Activated CD4-positive, alpha-beta T cell treated with anti-CD3 and anti-CD28 coated beads, Interleukin-2, amount 10 ng/mL, durations not matched to agents 7 days and 5 days (primary cell): ENCODE data around the gene CABP1. TPM values are rescaled to one million over a fixed set of nuclear protein-coding genes. Genes with fewer than 3 reads are reported as not detected.
"Not testable (repeated sequence)": the region's sequence is repeated elsewhere in the genome, so short reads cannot be mapped to it uniquely, and the experiment has no call there.

ENCODE experiments used
- CTCF ChIA-PET: fragments of 350-600 bp; sonication (Branson Sonifier 250); formaldehyde crosslinking; loops from one replicate; lab custom pipeline; 2021; ENCODE audit warnings: antibody characterized with exemption; lab: Charles Lee
- POLR2A ChIA-PET: fragments of 350-600 bp; sonication (Branson Sonifier 250); formaldehyde crosslinking; loops from one replicate; lab custom pipeline; 2021; ENCODE audit warnings: antibody characterized with exemption; lab: Charles Lee
- DNase-seq: peaks from one replicate; pipeline ENCODE4 v3.0.0-alpha.2; 2020
- H3K27ac Mint-ChIP-seq: one replicate; pipeline ENCODE4 v1.8.0; 2021; ENCODE audit warnings: mild to moderate bottlenecking, moderate library complexity, mixed read lengths
- H3K27me3 Mint-ChIP-seq: one replicate; pipeline ENCODE4 v1.8.0; 2021; ENCODE audit warnings: mixed read lengths
- H3K36me3 Mint-ChIP-seq: one replicate; pipeline ENCODE4 v1.8.0; 2021; ENCODE audit warnings: low read depth, mixed read lengths
- H3K4me1 Mint-ChIP-seq: one replicate; pipeline ENCODE4 v1.8.0; 2021; ENCODE audit warnings: mixed read lengths
- H3K4me3 Mint-ChIP-seq: one replicate; pipeline ENCODE4 v1.8.0; 2021; ENCODE audit warnings: mild to moderate bottlenecking, moderate library complexity, mixed read lengths
- H3K9me3 Mint-ChIP-seq: one replicate; pipeline ENCODE4 v1.8.0; 2021; ENCODE audit warnings: mixed read lengths
- total RNA-seq, 2 experiments: library from RNA; stranded (reverse); gene quantifications; one replicate each; pipeline ENCODE4 v1.2.3, GENCODE V29; 2021

The CABP1 gene
- under 1 TPM; 0.10 to 0.29 TPM for total RNA-seq

DNA sequence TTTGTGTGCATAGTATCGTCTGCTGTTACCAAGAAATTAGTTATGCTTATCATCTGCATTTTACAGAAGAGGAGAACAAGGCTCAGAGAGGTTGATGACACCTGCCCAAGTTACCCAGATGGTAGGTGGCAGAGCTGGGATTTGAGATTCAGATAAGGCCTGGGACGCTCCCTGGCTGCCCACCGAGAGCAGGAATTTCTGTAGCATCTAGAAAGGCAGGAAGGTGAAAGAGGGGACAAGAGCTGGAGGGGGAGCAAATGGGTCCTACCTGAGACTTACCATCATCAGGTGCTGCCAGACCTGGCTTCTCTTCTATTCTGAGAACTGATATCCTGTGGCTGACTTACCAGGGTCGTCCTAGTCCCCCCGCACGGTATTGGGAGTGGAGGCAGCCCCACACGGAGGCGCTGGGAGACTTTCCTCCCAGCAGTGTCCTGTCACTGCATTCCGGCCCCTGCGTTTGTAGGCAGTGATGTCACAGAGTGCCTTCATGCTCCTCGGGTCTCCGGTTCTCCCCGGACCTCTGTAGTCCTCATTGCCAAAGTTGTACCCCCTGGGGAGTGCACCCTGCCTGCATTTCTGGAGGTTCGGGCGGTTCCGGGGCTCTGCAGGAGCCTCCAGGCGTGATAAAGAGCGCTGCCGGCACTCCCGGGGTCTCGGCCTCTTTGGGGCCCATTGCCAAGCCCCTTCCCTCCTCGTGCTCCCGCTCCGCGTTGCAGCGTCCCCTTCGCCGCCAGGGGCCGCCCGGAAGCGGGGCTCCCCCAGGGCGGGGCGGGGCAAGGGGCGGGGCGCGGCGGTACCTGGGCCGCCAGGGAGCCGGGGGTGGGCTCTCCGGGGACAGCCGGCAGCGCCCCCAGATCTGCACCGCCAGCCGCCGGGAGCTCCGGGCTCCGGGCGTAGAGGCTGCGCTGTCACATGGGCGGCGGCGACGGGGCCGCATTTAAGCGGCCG, at the start of gene CABP1:
CABP1 (plus strand) TSS at position 856 of the 951 bp plus-strand sequence; CDS start at position 916, 60 bp downstream.
- CTCF ChIA-PET: interaction anchor here (1.1 to 2.0 kb wide), 2 partner anchors 10 to 13 kb away, joined by 3 to 11 read pairs; no protein-coding TSS in a partner anchor
- H3K9me3 Mint-ChIP-seq: no peaks in the 10 kb centered on the region
- H3K27me3 Mint-ChIP-seq: peaks cover 58% of the 10 kb centered on the region
- H3K4me1 Mint-ChIP-seq: peaks cover 10% of the 10 kb centered on the region
- H3K27ac Mint-ChIP-seq: no peak within 1 kb of the TSS
- POLR2A ChIA-PET: interaction anchor here (0.6 kb wide), 1 partner anchor 28 kb away, joined by 3 read pairs; no protein-coding TSS in a partner anchor
- DNase-seq: peak; percentile 58
- no peaks in the 10 kb centered on the region for H3K36me3 Mint-ChIP-seq
- H3K4me3 Mint-ChIP-seq: peak within 1 kb of the TSS; percentile 67

GRCh38 chr12:120590741-120591407, 49.6 kb upstream of the CABP1 start:
- no peaks in the 10 kb centered on the region for H3K36me3 Mint-ChIP-seq
- no peaks in the 10 kb centered on the region for H3K9me3 Mint-ChIP-seq
- no peak overlapping the region for H3K27ac Mint-ChIP-seq
- ChIA-PET CTCF (interaction anchor here (0.8 to 1.7 kb wide), 2 partner anchors 10 kb away, joined by 3 read pairs; partner anchors contain the start of gene POP5), POLR2A (interaction anchor here (1.1 kb wide), 1 partner anchor 10 kb away, joined by 4 read pairs; the partner anchor contains the start of gene POP5)
- peaks cover 7% of the 10 kb centered on the region for H3K27me3 Mint-ChIP-seq
- H3K4me1 Mint-ChIP-seq: no peaks in the 10 kb centered on the region
- no peak overlapping the region for H3K4me3 Mint-ChIP-seq
- no peak for DNase-seq

DNA sequence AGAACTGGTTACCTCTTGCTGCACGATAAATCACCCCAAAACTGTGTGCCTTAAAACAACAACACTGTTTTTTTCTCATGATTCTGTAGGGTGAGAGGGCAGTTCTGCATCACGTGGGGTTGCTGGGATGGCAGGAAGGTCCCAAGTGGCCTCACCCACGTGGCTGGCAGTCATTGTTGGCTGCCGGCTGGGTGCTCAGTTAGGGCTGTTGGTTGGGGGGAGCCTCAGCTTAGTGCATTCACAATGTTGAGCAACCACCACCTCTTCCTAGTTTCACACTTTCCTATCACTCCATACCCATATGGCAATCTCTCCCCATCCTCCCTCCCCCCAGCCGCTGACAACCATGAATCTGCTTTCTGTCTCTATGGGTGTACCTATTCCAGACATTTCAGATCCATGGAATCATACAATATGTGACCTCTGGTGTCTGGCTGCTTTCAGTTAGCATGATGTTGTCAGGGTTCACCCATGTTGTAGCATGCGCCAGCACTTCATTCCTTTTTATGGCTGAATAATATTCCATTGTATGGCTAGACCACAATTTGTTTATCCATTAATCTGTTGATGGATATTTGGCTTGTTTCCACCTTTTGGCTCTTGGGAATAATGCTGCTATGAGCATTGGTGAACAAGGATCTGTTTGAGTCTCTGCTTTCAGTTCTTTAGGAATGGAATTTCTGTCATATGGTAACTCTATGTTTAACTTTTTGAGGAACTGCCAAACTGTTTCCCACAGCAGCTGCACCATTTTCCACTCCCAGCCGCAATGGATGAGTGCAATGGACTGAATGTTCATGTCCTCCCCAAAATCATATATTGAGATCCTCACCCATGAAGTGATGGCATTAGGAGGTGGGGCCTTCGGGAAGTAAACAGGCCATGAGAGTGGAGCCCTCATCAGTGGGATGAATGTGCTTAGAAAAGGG, 48.0 kb upstream of the CABP1 start:
- no peak overlapping the region for H3K27ac Mint-ChIP-seq
- H3K36me3 Mint-ChIP-seq: no peaks in the 10 kb centered on the region
- ChIA-PET CTCF (interaction anchor here (0.6 to 1.0 kb wide), 3 partner anchors 13 to 771 kb away, joined by 3 to 4 read pairs (median 4); no protein-coding TSS in a partner anchor), POLR2A (no interaction called here)
- H3K4me3 Mint-ChIP-seq: no peak overlapping the region
- no peaks in the 10 kb centered on the region for H3K27me3 Mint-ChIP-seq
- no peaks in the 10 kb centered on the region for H3K9me3 Mint-ChIP-seq
- no peaks in the 10 kb centered on the region for H3K4me1 Mint-ChIP-seq
- DNase-seq: no peak

GRCh38 chr12:120596901-120597300, 43.5 kb upstream of the CABP1 start:
- ChIA-PET CTCF (interaction anchor here (0.6 kb wide), 1 partner anchor 412 kb away, joined by 3 read pairs; no protein-coding TSS in a partner anchor), POLR2A (interaction anchor here (0.7 kb wide), 1 partner anchor 28 kb away, joined by 4 read pairs; no protein-coding TSS in a partner anchor)
- Mint-ChIP-seq H3K4me1 (no peaks in the 10 kb centered on the region), H3K36me3 (no peaks in the 10 kb centered on the region), H3K27ac (no peak overlapping the region), H3K9me3 (no peaks in the 10 kb centered on the region), H3K27me3 (peaks cover 3% of the 10 kb centered on the region), H3K4me3 (no peak overlapping the region)
- no peak for DNase-seq

GRCh38 chr12:120597861-120598260, 42.6 kb upstream of the CABP1 start:
- H3K9me3 Mint-ChIP-seq: no peaks in the 10 kb centered on the region
- no peak overlapping the region for H3K27ac Mint-ChIP-seq
- CTCF ChIA-PET: interaction anchor here (0.7 kb wide), 1 partner anchor 43 kb away, joined by 4 read pairs; no protein-coding TSS in a partner anchor
- no peak for DNase-seq
- no peak overlapping the region for H3K4me3 Mint-ChIP-seq
- H3K4me1 Mint-ChIP-seq: no peaks in the 10 kb centered on the region
- POLR2A ChIA-PET: no interaction called here
- H3K27me3 Mint-ChIP-seq: peaks cover 6% of the 10 kb centered on the region
- H3K36me3 Mint-ChIP-seq: no peaks in the 10 kb centered on the region

DNA sequence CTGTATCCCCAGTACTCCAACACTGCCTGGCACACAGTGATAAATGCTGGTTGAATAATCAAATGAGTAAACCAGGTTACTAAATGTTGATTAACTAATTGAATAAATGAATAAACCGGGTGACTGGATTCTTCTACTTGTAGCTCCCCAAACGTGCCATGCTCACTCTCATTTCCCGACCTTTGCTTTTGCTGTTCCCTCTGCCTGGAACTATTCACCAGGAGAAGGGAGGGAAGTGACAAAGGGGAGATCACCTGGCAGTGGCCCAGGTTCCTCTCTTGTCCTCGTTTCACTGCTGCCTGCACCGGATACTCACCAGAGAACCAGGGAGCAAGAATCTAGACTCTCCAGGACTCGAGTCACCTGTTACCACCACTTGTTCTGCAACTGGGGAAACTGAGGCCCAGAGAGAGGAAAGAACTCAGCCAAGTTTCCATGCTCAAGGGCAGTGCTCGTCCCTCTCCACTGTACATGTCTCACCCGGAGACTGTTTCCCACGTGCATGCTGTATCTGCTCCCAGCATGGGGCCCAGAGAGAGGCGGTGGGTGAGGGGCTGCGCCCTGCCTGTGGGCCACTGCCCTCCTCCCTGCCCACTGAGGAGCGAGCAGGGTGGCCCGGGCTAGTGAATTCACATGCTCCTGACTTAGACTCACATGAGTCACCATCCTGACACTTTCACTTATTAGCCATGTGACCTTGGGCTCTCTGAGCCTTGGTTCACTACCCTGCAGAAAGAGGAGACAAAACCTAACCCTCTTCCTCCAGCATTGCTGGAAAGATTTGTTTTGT, 41.6 kb upstream of the CABP1 start:
- Mint-ChIP-seq H3K4me1 (no peaks in the 10 kb centered on the region), H3K4me3 (no peak overlapping the region), H3K27ac (no peak overlapping the region), H3K9me3 (no peaks in the 10 kb centered on the region), H3K36me3 (no peaks in the 10 kb centered on the region), H3K27me3 (peaks cover 6% of the 10 kb centered on the region)
- POLR2A ChIA-PET: no interaction called here
- DNase-seq: no peak
- CTCF ChIA-PET: interaction anchor here (0.7 kb wide), 1 partner anchor 44 kb away, joined by 4 read pairs; no protein-coding TSS in a partner anchor

GRCh38 chr12:120599672-120600552, 40.5 kb upstream of the CABP1 start:
- ChIA-PET CTCF (interaction anchor here (0.5 to 1.2 kb wide), 3 partner anchors 17 to 201 kb away, joined by 3 to 5 read pairs (median 4); no protein-coding TSS in a partner anchor), POLR2A (no interaction called here)
- Mint-ChIP-seq H3K4me1 (no peaks in the 10 kb centered on the region), H3K27ac (no peak overlapping the region), H3K9me3 (no peaks in the 10 kb centered on the region), H3K36me3 (no peaks in the 10 kb centered on the region), H3K27me3 (peaks cover 6% of the 10 kb centered on the region), H3K4me3 (no peak overlapping the region)
- DNase-seq: no peak

DNA sequence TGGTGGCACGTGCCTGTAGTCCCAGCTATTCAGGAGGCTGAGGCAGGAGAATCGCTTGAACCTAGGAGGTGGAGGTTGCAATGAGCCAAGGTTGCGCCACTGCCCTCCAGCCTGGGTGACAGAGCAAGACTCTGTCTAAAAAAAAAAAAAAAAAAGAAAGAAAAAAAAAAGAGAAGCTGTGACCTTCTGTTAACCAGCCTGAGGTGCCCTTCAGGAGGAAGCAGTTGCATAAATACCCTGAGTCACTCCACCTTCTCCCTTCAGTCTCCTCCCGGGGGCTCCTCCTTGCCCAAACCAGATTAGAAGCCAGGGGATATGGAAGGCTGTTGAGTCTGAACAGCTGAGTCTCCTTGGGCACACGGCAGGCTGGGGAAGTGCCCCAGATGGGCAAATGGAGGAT, 38.0 kb upstream of the CABP1 start:
- H3K9me3 Mint-ChIP-seq, H3K27me3 Mint-ChIP-seq, POLR2A ChIA-PET, H3K36me3 Mint-ChIP-seq, DNase-seq, H3K4me1 Mint-ChIP-seq, H3K27ac Mint-ChIP-seq, H3K4me3 Mint-ChIP-seq: not testable (repeated sequence)
- CTCF ChIA-PET: interaction anchor here (1.1 to 1.2 kb wide), 2 partner anchors 13 to 57 kb away, joined by 3 to 6 read pairs; no protein-coding TSS in a partner anchor

GRCh38 chr12:120610560-120610959, 29.9 kb upstream of the CABP1 start:
- H3K36me3 Mint-ChIP-seq: no peaks in the 10 kb centered on the region
- CTCF ChIA-PET: interaction anchor here (0.7 kb wide), 1 partner anchor 21 kb away, joined by 3 read pairs; no protein-coding TSS in a partner anchor

DNA sequence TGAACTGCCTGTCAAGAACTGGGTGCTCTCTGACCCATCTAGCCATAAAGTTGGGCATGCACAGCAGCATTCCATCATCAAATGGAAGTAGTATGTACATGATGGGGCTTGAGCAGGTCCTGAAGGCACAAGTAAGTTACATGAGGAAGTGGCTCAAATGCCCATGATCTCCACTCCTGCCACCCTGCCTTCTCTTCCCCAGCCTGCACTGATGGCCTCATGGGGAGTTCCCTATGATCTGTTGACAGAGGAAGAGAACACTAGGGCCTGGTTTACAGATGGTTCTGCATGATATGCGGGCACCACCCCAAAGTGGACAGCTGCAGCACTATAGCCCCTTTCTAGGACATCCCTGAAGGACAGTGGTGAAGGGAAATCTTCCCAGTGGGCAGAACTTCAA, 28.9 kb upstream of the CABP1 start:
- POLR2A ChIA-PET: interaction anchor here (0.7 kb wide), 1 partner anchor 29 kb away, joined by 3 read pairs; the partner anchor contains the start of gene CABP1
- CTCF ChIA-PET: interaction anchor here (0.5 kb wide), 1 partner anchor 266 kb away, joined by 3 read pairs; no protein-coding TSS in a partner anchor
- not testable (repeated sequence) for H3K9me3 Mint-ChIP-seq, H3K4me3 Mint-ChIP-seq, H3K4me1 Mint-ChIP-seq, H3K36me3 Mint-ChIP-seq, H3K27ac Mint-ChIP-seq, DNase-seq
- peaks cover 12% of the 10 kb centered on the region for H3K27me3 Mint-ChIP-seq

More at GRCh38 chr12:120610560-120610959, 29.9 kb upstream of the CABP1 start:
- Mint-ChIP-seq H3K27ac (no peak overlapping the region), H3K4me1 (no peaks in the 10 kb centered on the region), H3K9me3 (no peaks in the 10 kb centered on the region), H3K4me3 (no peak overlapping the region), H3K27me3 (peaks cover 12% of the 10 kb centered on the region)
- DNase-seq: no peak
- POLR2A ChIA-PET: no interaction called here
